ENCODE results near the gene DGCR2. TPM values are rescaled to one million over a fixed set of nuclear protein-coding genes. Genes with fewer than 3 reads are reported as not detected.
A peak's percentile ranks its signal among the peaks of the same experiment; 100 is the strongest.

Gene DGCR2
- total RNA-seq, 1 donor from 2014 or later, result 50.0 TPM

DNA sequence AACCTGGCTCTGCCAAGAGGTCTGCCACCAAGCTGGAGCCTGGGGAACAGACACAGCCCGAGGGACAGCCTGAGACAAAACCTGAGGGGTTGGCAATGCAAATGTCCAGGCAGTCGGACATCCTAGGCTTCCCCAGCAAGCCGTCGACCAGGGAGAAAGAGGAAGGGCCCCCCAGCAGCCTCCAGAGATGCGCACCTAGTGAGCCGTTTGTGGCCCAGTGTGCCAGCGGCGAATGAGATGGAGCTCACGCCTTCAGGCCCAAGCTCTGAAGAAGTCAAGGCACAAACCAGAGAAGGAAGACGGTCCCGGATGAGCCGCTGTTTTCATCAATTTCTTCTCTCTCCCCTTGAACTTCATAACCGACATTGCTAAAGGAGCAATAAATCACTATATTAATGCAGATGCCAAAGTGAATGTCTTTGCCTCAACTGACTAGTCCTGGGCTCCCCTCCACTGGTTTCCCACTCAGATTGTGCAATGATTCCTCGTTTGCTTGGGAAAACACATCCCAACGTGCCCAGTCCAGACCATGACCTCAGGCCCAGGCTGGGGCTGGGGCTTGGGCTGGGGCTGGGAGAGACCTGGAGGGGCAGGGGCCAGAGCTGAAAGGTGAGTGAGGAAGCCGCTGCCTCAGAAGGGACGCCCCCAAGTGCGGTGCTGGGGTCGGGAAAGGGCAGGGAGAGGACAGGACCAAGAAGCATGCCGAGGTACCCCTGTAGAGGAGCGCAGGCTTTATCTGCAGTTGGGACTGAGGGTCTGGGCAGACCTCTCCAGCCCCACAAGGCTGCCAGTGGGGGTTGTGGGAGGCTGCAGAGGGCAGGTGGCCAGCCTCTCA lies 3.5 kb upstream of the DGCR2 start:
- TF ChIP-seq, protein P1, sequence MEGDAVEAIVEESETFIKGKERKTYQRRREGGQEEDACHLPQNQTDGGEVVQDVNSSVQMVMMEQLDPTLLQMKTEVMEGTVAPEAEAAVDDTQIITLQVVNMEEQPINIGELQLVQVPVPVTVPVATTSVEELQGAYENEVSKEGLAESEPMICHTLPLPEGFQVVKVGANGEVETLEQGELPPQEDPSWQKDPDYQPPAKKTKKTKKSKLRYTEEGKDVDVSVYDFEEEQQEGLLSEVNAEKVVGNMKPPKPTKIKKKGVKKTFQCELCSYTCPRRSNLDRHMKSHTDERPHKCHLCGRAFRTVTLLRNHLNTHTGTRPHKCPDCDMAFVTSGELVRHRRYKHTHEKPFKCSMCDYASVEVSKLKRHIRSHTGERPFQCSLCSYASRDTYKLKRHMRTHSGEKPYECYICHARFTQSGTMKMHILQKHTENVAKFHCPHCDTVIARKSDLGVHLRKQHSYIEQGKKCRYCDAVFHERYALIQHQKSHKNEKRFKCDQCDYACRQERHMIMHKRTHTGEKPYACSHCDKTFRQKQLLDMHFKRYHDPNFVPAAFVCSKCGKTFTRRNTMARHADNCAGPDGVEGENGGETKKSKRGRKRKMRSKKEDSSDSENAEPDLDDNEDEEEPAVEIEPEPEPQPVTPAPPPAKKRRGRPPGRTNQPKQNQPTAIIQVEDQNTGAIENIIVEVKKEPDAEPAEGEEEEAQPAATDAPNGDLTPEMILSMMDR (IDR thresholded peaks at IDR 0.05; ENCODE audit: insufficient read depth, low read length, severe bottlenecking), result no peak
- DNase-seq (ENCODE audit: low read depth), result no peak
- FAIRE-seq, result no peak
- Histone ChIP-seq H3K4me3 (ENCODE audit: low read depth, low read length) (no peak overlapping the region), H3K27me3 (ENCODE audit: control insufficient read depth, insufficient read depth, low read length) (no peaks in the 10 kb centered on the region), H3K36me3 (ENCODE audit: control insufficient read depth, insufficient read depth, low read length) (no peaks in the 10 kb centered on the region)

DNA sequence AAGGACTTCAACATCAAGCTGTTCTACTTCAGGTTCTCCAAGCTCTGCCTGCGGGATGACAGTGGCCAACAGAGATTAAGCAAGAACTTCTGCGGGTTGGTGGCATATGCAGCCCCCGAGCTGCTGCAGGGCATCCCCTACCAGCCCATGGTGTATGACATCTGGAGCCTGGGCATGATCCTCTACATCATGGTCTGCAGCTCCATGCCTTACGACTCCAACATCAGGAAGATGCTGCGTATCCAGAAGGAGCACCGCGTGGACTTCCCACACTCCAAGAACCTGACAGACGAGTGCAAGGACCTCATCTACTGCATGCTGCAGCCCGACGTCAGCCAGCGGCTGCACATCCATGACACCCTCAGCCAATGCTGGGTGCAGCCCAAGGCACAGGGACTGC lies 2.8 kb upstream of the DGCR2 start:
- no peaks in the 10 kb centered on the region for H3K27me3 ChIP-seq (ENCODE audit: control insufficient read depth, insufficient read depth, low read length)
- H3K4me3 ChIP-seq (ENCODE audit: low read depth, low read length), result no peak overlapping the region

DNA sequence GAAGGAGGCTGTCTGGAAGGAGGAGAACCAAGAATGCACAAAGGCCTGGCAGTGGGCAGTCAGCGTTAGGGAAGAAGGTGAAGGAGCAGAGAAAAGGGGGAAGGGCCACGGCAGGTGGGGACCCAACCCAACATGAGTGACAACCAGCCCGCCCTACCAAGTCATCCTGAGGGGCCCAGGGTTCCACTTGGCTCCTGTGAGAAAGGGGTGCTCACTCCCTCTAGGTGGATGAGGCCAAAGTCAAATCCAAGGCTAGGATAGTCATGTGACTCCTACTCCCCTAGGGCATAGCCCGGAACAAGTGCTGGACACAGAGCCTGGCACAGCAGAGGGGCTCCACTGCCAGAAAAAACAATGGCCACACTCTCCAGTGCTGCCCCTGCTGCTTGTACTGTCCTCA lies 2.2 kb upstream of the DGCR2 start:
- DNase-seq (ENCODE audit: low read depth), result no peak
- Histone ChIP-seq H3K36me3 (ENCODE audit: control insufficient read depth, insufficient read depth, low read length) (peaks cover 3% of the 10 kb centered on the region), H3K4me3 (ENCODE audit: low read depth, low read length) (no peak overlapping the region), H3K27me3 (ENCODE audit: control insufficient read depth, insufficient read depth, low read length) (no peaks in the 10 kb centered on the region)
- TF ChIP-seq, protein P1 (IDR thresholded peaks at IDR 0.05; ENCODE audit: insufficient read depth, low read length, severe bottlenecking), result no peak
- FAIRE-seq, result peak; percentile 36

More for the DNA sequence above, 2.8 kb upstream of the DGCR2 start:
- peaks cover 2% of the 10 kb centered on the region for H3K36me3 ChIP-seq (ENCODE audit: control insufficient read depth, insufficient read depth, low read length)
- TF ChIP-seq, protein P1 (IDR thresholded peaks at IDR 0.05; ENCODE audit: insufficient read depth, low read length, severe bottlenecking), result no peak
- FAIRE-seq (no peak), DNase-seq (ENCODE audit: low read depth) (no peak)

DNA sequence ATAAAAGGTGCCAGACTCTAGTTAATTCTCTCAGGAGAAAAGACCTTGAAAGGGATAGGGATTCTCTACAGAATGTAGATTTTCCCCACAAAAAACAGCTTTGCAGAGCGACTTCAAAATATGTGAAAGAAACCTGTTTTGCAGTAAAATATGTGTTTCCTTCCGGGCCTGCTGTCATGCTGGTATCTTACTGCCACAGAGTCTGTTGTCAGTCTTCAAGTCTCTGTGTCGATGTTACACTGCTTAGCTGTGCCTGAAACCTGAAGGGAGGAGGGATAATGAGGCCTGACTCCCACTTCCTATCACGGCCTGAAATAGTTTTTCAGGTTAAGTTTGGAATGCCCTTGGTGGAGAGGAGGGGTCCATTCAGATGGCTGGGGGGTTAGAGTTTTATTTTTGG lies 1.7 kb upstream of the DGCR2 start:
- TF ChIP-seq, protein P1 (IDR thresholded peaks at IDR 0.05; ENCODE audit: insufficient read depth, low read length, severe bottlenecking), result no peak
- Histone ChIP-seq H3K27me3 (ENCODE audit: control insufficient read depth, insufficient read depth, low read length) (no peaks in the 10 kb centered on the region), H3K4me3 (ENCODE audit: low read depth, low read length) (no peak overlapping the region), H3K36me3 (ENCODE audit: control insufficient read depth, insufficient read depth, low read length) (peaks cover 3% of the 10 kb centered on the region)
- DNase-seq (ENCODE audit: low read depth) (no peak), FAIRE-seq (no peak)

DNA sequence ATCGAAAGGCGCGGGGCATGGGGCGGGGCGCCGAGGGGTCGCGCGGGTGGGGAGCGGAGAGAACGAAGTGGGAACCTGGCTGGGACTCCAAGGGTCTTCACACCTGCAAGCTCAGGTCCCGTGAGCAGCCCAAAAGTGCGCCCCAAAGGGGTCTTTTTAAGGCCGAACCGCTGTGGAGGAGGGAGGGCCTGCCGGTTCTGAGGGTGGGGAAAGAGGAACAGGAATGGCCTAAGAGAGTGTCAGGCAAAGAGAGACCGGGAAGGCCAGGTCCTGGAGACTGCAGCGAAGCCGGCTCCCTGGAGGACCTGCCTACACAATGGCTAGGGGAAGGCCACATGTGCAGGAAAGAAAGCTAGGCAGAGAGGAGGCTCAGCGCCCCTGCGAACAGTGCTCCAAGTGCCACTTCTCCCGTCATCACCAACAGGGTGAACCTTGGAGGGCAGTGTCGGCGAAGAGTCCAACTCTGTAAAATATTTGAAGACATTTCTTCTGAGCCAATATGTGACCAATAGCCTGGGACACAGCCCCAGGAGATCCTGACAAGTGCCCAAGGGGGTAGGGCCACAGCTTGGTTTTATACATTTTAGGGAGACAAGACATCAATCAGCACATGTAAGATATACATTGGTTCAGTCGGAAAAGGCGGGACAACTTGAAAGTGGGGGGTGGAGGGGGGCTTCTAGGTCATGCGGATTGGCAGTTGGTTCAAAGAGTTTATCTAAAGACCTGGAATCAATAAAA lies 710 bp upstream of the DGCR2 start:
- Histone ChIP-seq H3K4me3 (ENCODE audit: low read depth, low read length) (peak overlapping the region; percentile 43), H3K36me3 (ENCODE audit: control insufficient read depth, insufficient read depth, low read length) (peaks cover 3% of the 10 kb centered on the region), H3K27me3 (ENCODE audit: control insufficient read depth, insufficient read depth, low read length) (no peaks in the 10 kb centered on the region)
- DNase-seq (ENCODE audit: low read depth) (no peak), FAIRE-seq (peak; percentile 72)
- TF ChIP-seq, protein P1 (IDR thresholded peaks at IDR 0.05; ENCODE audit: insufficient read depth, low read length, severe bottlenecking), result no peak

All from bronchial epithelial cell (primary cell).